HEK293 (cell line): ENCODE measurements around the gene SNX2.

ENCODE experiments used
- CTCF ChIA-PET: fragments of 350-600 bp; formaldehyde crosslinking; extraction: SDS; loops from one replicate; lab custom pipeline; 2021; ENCODE audit warnings: antibody characterized with exemption; lab: Yijun Ruan, JAX
- POLR2A ChIA-PET: fragments of 300-600 bp; formaldehyde crosslinking; extraction: SDS; loops from one replicate; lab custom pipeline; 2020; ENCODE audit warnings: antibody characterized with exemption, inconsistent platforms; lab: Yijun Ruan, JAX
- H3K27ac ChIP-seq: fragments of 200-500 bp; sonication (Bioruptor generic); 2 replicates; pipeline ENCODE4 v1.5.1; 2014; ENCODE audit warnings: low read depth, low read length, control low read depth, inconsistent platforms; ENCODE audit errors: extremely low read depth
- H3K36me3 ChIP-seq, 2 experiments: fragments of 200-500 bp in 1 of 2; sonication (Bioruptor generic) in 1 of 2; 1 replicate in 1 of 2; 2 replicates in 1 of 2; pipeline ENCODE4 v1.5.1; 2014 to 2017; ENCODE audit warnings: inconsistent platforms in 2 of 2, low read length in 2 of 2; ENCODE audit not compliant: control insufficient read depth in 2 of 2, insufficient read depth in 1 of 2
- H3K4me1 ChIP-seq: fragments of 200-500 bp; sonication (Bioruptor generic); 2 replicates; pipeline ENCODE4 v1.5.1; 2014; ENCODE audit warnings: mild to moderate bottlenecking, low read length, inconsistent platforms; ENCODE audit not compliant: control insufficient read depth, insufficient read depth
- H3K4me3 ChIP-seq: 2 replicates; pipeline ENCODE4 v1.5.1; 2011; ENCODE audit warnings: low read depth, mild to moderate bottlenecking, control low read depth, low read length, moderate library complexity
- H3K9me3 ChIP-seq: fragments of 200-500 bp; sonication (Bioruptor generic); 2 replicates; pipeline ENCODE4 v1.5.1; 2014; ENCODE audit warnings: low read depth, low read length, inconsistent platforms; ENCODE audit not compliant: control insufficient read depth, insufficient read depth
- BCL11A ChIP-seq: fragments of 450-650 bp; formaldehyde crosslinking; IDR thresholded peaks from 2 replicates; pipeline ENCODE4 v1.5.1; 2016; ENCODE audit warnings: low read depth, missing biosample characterization, missing genetic modification characterization
- EGR2 ChIP-seq: fragments of 450-650 bp; formaldehyde crosslinking; IDR thresholded peaks from 2 replicates; pipeline ENCODE4 v1.5.1; 2016; ENCODE audit warnings: low read depth, missing biosample characterization, missing genetic modification characterization
- MEIS1 ChIP-seq: sonication (generic); formaldehyde crosslinking; IDR thresholded peaks from 2 replicates; pipeline ENCODE4 v1.8.1; 2022; ENCODE audit warnings: missing genetic modification reagents, mild to moderate bottlenecking, borderline replicate concordance
- MYNN ChIP-seq: fragments of 450-650 bp; formaldehyde crosslinking; IDR thresholded peaks from 2 replicates; pipeline ENCODE4 v1.5.1; 2016; ENCODE audit warnings: missing biosample characterization, missing genetic modification characterization, borderline replicate concordance
- ZBTB48 ChIP-seq: fragments of 450-650 bp; formaldehyde crosslinking; IDR thresholded peaks from 2 replicates; pipeline ENCODE4 v1.5.1; 2016; ENCODE audit warnings: missing biosample characterization, missing genetic modification characterization
- ZIC2 ChIP-seq: fragments of 450-650 bp; formaldehyde crosslinking; IDR thresholded peaks from 2 replicates; pipeline ENCODE4 v1.5.1; 2016; ENCODE audit warnings: missing biosample characterization, missing genetic modification characterization
- ZNF184 ChIP-seq: fragments of 450-650 bp; IDR thresholded peaks from 2 replicates; pipeline ENCODE4 v1.5.1; 2018; ENCODE audit warnings: missing biosample characterization, mild to moderate bottlenecking, missing genetic modification characterization
- ZNF19 ChIP-seq: fragments of 450-650 bp; formaldehyde crosslinking; IDR thresholded peaks from 2 replicates; pipeline ENCODE4; 2016; ENCODE audit warnings: missing biosample characterization, missing genetic modification characterization, low read depth
- ZNF214 ChIP-seq: fragments of 450-650 bp; formaldehyde crosslinking; IDR thresholded peaks from 2 replicates; pipeline ENCODE4 v1.5.1; 2017; ENCODE audit warnings: missing biosample characterization, mild to moderate bottlenecking, missing genetic modification characterization, borderline replicate concordance
- ZNF24 ChIP-seq: fragments of 450-650 bp; formaldehyde crosslinking; IDR thresholded peaks from 2 replicates; pipeline ENCODE4 v1.5.1; 2016; ENCODE audit warnings: missing biosample characterization, missing genetic modification characterization
- ZNF341 ChIP-seq: fragments of 450-650 bp; formaldehyde crosslinking; IDR thresholded peaks from 2 replicates; pipeline ENCODE4; 2016; ENCODE audit warnings: low read depth, missing biosample characterization, missing genetic modification characterization
- ZNF426 ChIP-seq: fragments of 450-650 bp; formaldehyde crosslinking; IDR thresholded peaks from 2 replicates; pipeline ENCODE4 v1.5.1; 2017; ENCODE audit warnings: missing biosample characterization, missing genetic modification characterization, mild to moderate bottlenecking, inconsistent platforms, moderate library complexity
- ZNF621 ChIP-seq: fragments of 450-650 bp; formaldehyde crosslinking; IDR thresholded peaks from 2 replicates; pipeline ENCODE4 v1.5.1; 2017; ENCODE audit warnings: missing biosample characterization, missing genetic modification characterization
- ZNF658 ChIP-seq: fragments of 450-650 bp; formaldehyde crosslinking; IDR thresholded peaks from 2 replicates; pipeline ENCODE4; 2016; ENCODE audit warnings: missing biosample characterization, missing genetic modification characterization
- ZNF785 ChIP-seq: fragments of 450-650 bp; formaldehyde crosslinking; IDR thresholded peaks from 2 replicates; pipeline ENCODE4 v1.5.1; 2016; ENCODE audit warnings: missing biosample characterization, missing genetic modification characterization
- TF ChIP-seq, protein P1 (sequence below): fragments of 450-650 bp; IDR thresholded peaks from 2 replicates; pipeline ENCODE4 v1.5.1; 2018; ENCODE audit warnings: missing biosample characterization, mild to moderate bottlenecking, missing genetic modification characterization
- TF ChIP-seq, protein P2 (sequence below): fragments of 450-650 bp; formaldehyde crosslinking; IDR thresholded peaks from 2 replicates; pipeline ENCODE4 v1.5.1; 2016; ENCODE audit warnings: missing biosample characterization, missing genetic modification characterization
- TF ChIP-seq, protein P3 (sequence below): fragments of 450-650 bp; formaldehyde crosslinking; IDR thresholded peaks from 2 replicates; pipeline ENCODE4 v1.5.1; 2017; ENCODE audit warnings: missing biosample characterization, missing genetic modification characterization

SNX2 gene

DNA sequence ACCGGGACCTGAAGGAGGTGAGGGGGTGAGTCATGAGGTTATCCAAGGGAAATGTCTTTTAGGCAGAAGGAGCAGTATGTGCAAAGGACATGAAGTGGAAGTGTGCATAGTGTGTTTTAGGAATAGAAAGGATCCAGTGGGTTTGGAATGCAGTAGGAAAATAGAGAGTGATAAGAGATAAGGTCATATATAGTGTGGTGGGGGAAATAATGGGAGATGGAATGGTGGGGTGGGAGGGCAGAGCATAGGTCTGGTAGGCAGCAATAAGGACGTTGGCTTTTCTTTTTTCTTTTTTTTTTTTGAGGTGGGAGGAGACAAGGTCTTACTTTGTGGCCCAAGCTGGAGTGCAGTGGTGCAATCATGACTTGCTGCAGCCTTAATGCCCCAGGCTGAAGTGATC lies 88.4 kb downstream of the SNX2 start:
- no peaks in the 10 kb centered on the region for H3K9me3 ChIP-seq
- TF ChIP-seq EGR2 (tag by site-specific recombination) (peak; percentile 91), ZNF24 (tag by site-specific recombination) (no peak)
- no peaks in the 10 kb centered on the region for H3K36me3 ChIP-seq
- no peak overlapping the region for H3K27ac ChIP-seq
- H3K4me1 ChIP-seq = peaks cover 3% of the 10 kb centered on the region; the same call in 1 of the 2 replicates
- CTCF ChIA-PET = interaction anchor here (0.6 kb wide), 1 partner anchor 14 kb away, joined by 3 read pairs; no protein-coding TSS in a partner anchor
- no peak overlapping the region for H3K4me3 ChIP-seq
- POLR2A ChIA-PET = no interaction called here

GRCh38 chr5:122863721-122864120 lies 88.8 kb downstream of the SNX2 start:
- POLR2A ChIA-PET = no interaction called here
- H3K9me3 ChIP-seq = no peaks in the 10 kb centered on the region
- no peaks in the 10 kb centered on the region for H3K4me1 ChIP-seq
- H3K36me3 ChIP-seq = no peaks in the 10 kb centered on the region
- no peak overlapping the region for H3K4me3 ChIP-seq
- CTCF ChIA-PET = no interaction called here
- H3K27ac ChIP-seq = no peak overlapping the region
- TF ChIP-seq ZNF621 (tag by site-specific recombination) (no peak), ZBTB48 (tag by site-specific recombination) (no peak), ZNF426 (tag by site-specific recombination) (no peak)

DNA sequence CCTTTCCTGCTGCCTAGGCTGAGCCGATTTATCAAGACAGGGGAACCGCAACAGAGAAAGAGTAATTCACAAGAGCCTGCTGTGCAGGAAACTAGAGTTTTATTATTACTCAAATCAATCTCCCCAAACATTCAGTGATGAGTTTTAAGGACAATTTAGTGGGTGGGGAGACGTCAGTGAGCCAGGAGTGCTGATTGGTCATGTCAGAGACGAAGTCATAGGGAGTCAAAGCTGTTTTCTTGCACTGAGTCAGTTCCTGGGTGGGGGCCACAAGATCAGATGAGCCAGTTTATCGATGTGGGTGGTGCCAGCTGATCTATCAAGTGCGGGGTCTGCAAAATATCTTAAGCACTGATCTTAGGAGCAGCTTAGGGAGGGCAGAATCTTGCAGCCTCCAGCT lies 89.5 kb downstream of the SNX2 start:
- TF ChIP-seq, protein P1, sequence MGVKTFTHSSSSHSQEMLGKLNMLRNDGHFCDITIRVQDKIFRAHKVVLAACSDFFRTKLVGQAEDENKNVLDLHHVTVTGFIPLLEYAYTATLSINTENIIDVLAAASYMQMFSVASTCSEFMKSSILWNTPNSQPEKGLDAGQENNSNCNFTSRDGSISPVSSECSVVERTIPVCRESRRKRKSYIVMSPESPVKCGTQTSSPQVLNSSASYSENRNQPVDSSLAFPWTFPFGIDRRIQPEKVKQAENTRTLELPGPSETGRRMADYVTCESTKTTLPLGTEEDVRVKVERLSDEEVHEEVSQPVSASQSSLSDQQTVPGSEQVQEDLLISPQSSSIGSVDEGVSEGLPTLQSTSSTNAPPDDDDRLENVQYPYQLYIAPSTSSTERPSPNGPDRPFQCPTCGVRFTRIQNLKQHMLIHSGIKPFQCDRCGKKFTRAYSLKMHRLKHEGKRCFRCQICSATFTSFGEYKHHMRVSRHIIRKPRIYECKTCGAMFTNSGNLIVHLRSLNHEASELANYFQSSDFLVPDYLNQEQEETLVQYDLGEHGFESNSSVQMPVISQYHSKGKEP (tag by site-specific recombination) = no peak
- TF ChIP-seq ZIC2 (tag by site-specific recombination) = no peak
- CTCF ChIA-PET = no interaction called here
- Histone ChIP-seq H3K9me3 (no peaks in the 10 kb centered on the region), H3K4me3 (no peak overlapping the region), H3K36me3 (no peaks in the 10 kb centered on the region), H3K27ac (no peak overlapping the region), H3K4me1 (no peaks in the 10 kb centered on the region)
- POLR2A ChIA-PET = no interaction called here

DNA sequence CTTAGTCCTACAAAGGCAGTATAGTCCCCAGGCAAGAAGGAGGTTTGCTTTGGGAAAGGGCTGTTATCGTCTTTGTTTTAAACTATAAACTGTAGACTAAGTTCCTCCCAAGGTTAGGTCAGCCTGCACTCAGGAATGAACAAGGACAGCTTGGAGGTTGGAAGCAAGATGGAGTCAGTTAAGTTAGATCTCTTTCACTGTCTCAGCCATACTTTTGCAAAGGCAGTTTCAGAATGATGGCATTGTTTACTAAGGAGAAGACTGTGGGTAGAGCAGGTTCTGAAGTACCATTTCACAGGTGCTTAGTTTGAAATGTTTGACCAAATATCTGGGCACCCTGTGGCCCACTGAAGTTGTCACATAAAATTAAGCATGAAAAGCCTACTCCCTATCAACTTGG lies 90.0 kb downstream of the SNX2 start:
- Histone ChIP-seq H3K9me3 (no peaks in the 10 kb centered on the region), H3K4me1 (no peaks in the 10 kb centered on the region), H3K4me3 (no peak overlapping the region), H3K27ac (no peak overlapping the region), H3K36me3 (no peaks in the 10 kb centered on the region)
- POLR2A ChIA-PET = no interaction called here
- CTCF ChIA-PET = no interaction called here
- TF ChIP-seq, protein P2, sequence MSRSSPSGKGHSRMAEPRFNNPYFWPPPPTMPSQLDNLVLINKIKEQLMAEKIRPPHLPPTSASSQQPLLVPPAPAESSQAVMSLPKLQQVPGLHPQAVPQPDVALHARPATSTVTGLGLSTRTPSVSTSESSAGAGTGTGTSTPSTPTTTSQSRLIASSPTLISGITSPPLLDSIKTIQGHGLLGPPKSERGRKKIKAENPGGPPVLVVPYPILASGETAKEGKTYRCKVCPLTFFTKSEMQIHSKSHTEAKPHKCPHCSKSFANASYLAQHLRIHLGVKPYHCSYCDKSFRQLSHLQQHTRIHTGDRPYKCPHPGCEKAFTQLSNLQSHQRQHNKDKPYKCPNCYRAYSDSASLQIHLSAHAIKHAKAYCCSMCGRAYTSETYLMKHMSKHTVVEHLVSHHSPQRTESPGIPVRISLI (tag by site-specific recombination) = no peak
- no peak for TF ChIP-seq MEIS1 (CRISPR knock-in tag)

- Histone ChIP-seq H3K4me1 (peaks cover 5% of the 10 kb centered on the region; the same call in 1 of the 2 replicates), H3K36me3 (no peaks in the 10 kb centered on the region), H3K27ac (no peak overlapping the region), H3K9me3 (no peaks in the 10 kb centered on the region), H3K4me3 (no peak overlapping the region)
- POLR2A ChIA-PET = no interaction called here
- CTCF ChIA-PET = no interaction called here
- no peak for TF ChIP-seq ZIC2 (tag by site-specific recombination)
- no peak for TF ChIP-seq ZNF341
- no peak for TF ChIP-seq ZNF658 (tag by site-specific recombination)
- TF ChIP-seq ZNF785 (tag by site-specific recombination) = no peak
- TF ChIP-seq MYNN (tag by site-specific recombination) = no peak
- no peak for TF ChIP-seq ZNF19 (tag by site-specific recombination)
- TF ChIP-seq BCL11A (tag by site-specific recombination) = no peak
- no peak for TF ChIP-seq ZNF214 (tag by site-specific recombination)
- TF ChIP-seq, protein P3, sequence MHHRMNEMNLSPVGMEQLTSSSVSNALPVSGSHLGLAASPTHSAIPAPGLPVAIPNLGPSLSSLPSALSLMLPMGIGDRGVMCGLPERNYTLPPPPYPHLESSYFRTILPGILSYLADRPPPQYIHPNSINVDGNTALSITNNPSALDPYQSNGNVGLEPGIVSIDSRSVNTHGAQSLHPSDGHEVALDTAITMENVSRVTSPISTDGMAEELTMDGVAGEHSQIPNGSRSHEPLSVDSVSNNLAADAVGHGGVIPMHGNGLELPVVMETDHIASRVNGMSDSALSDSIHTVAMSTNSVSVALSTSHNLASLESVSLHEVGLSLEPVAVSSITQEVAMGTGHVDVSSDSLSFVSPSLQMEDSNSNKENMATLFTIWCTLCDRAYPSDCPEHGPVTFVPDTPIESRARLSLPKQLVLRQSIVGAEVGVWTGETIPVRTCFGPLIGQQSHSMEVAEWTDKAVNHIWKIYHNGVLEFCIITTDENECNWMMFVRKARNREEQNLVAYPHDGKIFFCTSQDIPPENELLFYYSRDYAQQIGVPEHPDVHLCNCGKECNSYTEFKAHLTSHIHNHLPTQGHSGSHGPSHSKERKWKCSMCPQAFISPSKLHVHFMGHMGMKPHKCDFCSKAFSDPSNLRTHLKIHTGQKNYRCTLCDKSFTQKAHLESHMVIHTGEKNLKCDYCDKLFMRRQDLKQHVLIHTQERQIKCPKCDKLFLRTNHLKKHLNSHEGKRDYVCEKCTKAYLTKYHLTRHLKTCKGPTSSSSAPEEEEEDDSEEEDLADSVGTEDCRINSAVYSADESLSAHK (tag by site-specific recombination) = no peak
- no peak for TF ChIP-seq ZNF184
Observed at GRCh38 chr5:122870219-122870856, 95.5 kb downstream of the SNX2 start.
